DMS79 (cell line): ENCODE measurements around the gene PRKACG.
"Not testable (repeated sequence)": the region's sequence is repeated elsewhere in the genome, so short reads cannot be mapped to it uniquely, and the experiment has no call there.

Experiments used
- DNase-seq: peaks from one replicate; lab custom pipeline; 2025; lab: John Stamatoyannopoulos, UW

Gene PRKACG

DNA sequence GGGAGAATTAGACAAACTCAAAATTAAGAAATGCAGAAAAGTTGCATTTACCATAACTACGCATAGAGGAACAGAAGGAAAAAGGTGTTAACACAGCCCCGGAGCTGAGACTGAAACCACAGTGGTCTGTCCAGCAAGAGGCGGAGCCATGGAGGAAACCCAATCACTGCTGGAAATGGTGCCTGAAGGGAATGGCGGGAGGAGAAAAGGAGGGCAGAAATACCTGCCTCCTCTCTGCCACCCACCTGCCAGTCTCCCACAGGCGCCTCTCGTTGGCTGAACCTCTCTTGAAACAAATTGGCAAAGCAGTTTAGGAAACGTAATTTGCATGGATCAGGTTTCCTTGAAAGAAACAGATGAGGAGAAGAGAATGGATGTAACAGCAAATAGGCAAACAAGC is 9.7 kb upstream of the PRKACG start:
- no peak for DNase-seq

DNA sequence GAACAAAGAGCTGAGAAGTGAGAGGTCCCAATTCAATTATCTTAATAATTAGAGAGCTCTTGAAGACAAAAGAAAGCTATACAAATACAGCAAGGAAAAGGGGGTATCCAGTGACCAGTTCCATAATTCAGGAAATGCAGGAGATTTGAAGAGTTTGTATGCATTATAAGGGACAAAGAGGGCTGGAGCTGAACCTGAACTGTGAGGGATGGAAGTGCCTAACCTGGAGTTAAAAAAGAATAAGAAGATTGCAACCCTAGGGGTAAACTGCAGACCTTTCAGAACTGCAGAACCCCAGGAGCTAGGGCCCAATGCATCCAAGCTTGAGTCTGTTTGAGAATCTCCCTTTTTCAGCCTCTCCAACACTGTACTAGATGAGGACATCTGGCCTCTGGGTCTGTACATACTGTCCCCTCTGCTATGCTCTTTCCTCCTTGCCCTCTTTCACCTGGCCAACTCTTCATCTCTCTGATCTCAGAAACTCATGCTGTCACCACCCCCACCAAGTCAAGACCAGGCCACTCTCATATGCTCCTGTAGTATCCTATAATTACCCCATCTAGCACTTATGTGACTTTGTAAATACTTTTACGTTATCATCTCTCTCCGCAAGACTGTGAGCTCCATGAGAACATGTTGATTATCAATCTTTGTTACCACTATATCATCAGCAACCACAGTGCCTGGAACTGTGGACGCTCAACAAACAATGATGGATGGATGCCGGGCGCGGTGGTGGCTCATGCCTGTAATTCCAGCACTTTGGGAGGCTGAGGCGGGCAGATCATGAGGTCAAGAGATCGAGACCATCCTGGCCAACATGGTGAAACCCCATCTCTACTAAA is 6.6 kb upstream of the PRKACG start:
- no peak for DNase-seq

DNA sequence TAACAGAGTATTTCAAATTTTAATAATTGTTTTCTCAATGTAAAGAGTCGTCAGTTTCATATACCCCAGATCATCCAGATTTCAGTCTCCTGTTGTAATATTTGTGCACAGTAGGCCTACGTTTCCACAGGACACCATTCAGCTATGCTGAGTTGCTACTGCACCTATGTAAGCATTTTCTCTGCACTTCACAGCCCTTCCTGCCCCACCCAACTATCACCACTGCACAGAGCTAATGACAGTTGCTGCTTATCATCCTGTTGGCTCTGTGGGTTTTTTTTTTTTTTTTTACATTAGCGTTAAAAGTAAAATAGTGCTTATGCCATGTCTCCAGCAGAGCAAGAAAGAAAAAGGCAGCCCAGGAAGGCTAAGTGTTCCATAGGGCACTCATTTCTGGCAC is 5.9 kb upstream of the PRKACG start:
- DNase-seq = peak; percentile 37

DNA sequence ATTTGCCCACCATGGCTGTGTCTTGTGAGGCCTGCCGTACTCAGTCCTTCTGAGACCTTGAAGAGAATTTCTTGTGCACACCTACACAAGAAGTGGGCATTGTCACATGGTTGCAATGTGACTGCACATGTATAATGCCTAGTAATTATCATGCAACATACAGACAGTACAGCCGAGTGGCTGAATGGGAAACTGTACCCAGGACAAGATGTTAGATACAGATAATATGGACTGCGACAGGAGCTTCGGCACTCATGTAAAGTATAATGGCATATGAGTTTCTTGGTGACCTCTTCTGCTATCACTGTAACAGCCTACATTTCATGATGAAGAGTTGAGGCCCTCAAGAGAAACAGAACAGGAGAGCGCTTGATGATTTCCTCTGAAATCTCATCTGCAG is 4.8 kb upstream of the PRKACG start:
- DNase-seq = no peak

DNA sequence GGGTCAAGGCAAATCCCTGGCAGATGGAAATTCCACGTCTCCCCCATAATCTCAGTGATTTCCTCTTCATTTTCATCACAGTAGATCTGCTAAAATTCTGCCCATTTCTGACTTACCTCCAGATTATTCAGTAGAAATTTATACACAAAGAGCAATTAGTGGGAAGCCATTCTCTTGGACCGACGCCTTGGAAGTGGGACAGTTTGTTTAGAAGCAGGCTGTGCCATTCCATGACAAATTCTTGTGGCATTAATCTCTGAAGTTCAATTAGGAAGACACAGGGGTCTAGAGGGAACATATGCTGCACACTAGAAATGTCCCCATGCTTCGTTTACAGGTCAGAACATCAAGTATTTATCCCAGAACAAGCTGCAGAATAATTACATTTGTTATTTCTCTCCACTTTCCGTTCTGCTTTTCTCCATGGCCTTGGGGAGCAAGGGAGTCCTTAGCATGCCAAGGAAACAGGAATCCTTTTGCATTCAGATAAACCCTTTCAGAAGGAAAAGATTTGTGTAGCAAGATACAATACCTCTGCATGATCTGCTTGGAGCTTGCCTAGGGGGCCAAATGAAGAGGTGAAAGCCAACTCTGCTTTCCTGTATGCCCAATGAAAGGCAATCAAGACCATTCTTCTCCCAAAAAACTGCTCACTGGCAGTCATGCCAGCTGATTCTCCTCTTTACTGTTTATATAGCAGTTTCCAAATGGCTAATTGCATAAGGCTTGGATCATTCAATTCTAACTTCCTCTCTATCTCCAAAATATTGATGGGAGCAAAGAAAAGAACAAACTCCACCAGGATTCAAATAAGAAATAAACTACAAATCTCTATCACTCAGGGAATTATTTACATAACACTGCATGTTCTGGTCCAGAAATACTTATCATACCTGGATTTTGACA is 2.5 kb upstream of the PRKACG start:
- no peak for DNase-seq

DNA sequence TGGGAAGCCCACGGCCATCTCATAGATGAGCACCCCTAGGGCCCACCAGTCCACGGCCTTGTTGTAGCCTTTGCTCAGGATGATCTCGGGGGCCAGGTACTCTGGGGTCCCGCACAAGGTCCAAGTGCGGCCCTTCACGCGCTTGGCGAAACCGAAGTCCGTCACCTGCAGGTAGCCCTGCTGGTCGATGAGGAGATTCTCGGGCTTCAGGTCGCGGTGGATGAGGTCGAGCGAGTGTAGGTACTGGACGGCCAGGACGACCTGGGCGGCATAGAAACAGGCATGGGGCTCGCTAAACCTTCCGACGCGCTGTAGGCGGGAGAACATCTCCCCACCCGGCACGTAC is 558 bp downstream of the PRKACG start:
- DNase-seq = no peak

DNA sequence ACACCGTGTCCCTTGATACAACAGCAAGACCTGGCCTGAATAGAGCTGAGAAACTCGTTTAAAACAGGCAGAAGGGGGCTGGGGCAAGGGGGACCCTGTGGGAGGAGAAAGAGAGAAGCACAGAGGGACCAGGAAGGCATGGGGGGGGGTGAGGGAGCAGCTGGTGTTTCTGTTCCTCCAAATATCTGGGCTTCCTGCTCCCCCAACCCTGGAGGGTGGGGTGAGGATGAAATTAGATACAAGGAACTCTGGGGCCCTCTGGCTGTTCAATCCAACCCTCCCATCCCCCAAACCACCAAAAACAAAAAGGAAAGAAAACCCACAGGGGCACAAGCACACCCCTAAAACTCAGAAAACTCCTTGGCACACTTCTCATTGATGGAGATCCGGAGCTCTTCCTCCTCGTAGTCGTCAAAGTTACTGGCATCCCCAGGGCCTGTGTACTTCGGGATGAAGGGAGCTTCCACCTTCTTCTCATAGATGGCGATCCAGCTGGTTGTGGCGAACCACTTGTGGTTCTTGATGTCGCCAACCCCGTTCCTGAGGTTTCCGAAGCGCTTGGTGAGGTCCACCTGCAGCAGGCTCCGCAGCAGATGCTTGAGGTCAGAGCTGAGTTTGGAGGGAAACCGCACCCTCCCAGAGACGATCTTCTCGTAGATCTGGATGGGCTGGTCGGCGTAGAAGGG is 1.1 kb downstream of the PRKACG start:
- DNase-seq = no peak

DNA sequence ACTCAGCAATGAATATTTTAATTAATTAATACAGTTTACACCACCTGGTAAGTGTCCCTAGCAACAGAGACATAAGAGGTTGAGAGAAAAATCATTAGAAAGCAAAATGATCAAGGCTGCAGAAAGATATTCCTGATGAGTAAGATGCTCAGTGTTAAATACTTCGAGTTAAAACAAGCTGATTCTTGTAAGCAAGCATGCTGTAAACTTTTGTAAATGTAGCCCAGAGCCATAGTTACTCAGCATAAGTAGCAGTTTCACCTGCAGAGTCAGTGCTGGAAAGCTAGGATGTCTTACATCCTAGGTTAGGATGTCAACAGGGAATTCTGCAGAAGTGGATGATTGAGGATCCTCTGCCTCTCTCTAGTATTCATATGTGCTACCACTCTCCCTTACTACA is 4.2 kb downstream of the PRKACG start:
- DNase-seq = no peak

DNA sequence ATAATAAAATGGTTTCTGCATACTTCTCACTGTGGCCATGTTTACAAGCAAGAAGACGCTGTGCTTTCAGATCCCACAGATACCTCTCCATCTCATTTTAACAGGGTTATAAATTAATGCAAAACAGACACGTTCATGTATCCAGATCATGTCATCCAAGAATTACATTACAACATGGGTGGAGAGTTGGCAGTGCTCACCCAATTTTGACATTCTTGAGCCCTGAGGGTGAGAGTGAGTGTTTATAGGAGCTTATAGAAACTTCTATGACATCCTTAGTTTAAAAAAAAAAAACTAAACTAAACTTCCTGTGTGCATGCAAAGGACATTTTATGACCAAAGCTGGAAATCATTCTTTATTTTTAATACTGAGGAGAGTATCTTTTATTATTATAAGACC is 9.1 kb downstream of the PRKACG start:
- no peak for DNase-seq

DNA sequence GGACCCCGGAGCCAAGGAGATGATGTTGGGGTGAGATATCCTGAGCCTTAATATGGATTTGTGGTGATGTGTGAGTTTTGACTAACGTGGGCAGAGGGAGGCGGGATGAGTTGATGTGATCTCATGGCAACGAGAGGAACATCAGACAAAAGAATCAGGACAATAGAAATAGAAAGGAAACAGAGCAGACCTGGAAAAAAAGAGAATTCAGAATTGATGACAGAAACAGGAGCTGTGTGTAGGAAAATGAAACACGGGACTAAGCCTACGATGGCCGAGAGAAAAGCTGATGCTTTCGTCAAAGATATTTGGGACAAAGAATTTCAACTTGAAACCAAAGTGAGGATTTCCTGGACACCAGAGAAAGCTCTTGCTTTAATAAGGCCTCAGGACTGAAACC is 10.9 kb downstream of the PRKACG start:
- no peak for DNase-seq

DNA sequence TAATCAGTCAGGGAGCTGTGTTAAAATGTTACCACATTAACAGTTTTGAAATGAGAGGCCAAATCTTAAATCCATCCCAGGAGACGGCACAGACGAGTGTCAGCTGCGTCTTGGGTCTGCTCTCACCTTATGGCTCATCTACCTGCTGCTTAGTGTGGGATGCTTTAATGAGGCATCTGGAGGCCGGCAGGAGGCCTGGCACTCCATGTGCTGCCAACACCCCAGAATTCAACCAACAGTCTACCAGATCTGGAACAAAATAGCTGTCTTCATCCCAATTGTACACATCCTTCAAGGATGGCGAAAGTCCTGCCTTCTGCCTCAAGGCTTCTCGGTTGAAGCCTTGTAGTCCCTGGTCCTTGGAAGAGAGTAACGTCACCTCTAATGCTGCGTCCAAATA is 12.0 kb downstream of the PRKACG start:
- no peak for DNase-seq

DNA sequence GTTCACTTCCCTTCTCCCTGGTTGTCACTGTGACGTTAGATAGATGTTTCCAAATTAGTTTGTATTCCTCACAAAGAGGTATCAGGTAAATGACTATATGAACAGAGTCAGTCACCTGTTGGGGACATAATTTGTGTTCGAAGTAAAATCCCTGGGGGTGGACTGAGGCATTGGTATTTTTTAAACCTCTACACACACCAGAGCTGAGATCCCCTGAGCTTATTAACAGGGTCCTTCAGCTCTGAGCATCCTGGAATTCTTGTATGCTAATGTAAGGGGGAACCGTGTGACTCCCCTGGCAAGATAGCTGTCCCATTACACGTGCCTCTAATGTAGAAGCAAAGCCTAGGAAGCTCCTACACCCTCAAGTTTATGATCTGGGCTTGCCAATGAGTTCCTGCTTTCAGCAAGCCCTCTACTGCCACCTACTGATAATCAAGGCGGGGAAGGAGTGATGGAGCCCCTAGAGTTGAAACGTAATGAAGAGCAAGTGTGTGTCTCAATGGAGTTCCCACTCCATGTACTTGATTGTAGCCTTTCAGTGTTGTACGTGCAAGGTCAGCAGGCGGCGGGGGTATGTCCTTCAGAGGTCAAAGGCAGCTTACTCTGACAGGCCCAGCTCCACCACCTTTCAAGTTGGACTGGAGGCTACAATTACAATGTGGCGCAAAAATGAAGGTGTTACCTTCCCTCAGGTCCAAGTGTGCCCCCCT is 14.4 kb downstream of the PRKACG start:
- no peak for DNase-seq

DNA sequence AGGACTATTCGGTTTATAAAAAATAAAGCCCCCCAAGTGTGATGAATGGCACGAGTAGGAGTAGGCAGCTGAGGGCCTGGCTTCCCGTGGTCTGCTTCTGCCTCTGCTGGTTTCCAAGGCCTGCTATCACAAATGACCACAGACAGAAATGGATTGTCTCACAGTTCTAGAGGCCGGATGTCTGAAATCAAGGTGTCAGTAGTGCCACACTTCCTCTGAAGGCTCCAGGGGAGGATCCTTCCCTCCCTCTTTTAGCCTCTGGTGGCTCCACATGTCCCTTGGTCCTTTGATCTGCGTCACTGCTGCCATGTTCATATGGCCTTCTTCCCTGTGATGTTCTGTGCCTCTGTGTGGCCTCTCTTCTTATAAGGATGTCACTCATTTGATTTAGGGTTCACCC is 15.1 kb downstream of the PRKACG start:
- DNase-seq = no peak

DNA sequence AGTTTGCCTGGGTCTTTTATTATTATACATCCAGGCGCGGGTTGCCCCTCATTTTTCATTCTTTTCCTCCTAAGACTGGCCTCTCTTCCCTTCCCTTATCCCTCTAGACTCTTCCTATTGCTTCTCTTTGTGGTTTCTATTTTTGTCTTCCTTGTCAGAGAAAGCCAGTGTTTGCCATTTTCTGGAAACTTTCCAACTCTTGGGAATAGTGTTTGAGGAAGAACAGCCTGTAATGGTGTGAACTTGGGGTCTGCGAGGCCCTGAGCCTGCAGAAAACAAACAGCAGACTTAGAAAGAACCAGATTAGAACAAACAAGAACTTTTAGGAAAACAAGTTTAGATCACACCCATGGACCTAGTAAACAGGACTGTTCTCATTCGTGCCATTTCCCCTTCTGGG is 15.5 kb downstream of the PRKACG start:
- no peak for DNase-seq

DNA sequence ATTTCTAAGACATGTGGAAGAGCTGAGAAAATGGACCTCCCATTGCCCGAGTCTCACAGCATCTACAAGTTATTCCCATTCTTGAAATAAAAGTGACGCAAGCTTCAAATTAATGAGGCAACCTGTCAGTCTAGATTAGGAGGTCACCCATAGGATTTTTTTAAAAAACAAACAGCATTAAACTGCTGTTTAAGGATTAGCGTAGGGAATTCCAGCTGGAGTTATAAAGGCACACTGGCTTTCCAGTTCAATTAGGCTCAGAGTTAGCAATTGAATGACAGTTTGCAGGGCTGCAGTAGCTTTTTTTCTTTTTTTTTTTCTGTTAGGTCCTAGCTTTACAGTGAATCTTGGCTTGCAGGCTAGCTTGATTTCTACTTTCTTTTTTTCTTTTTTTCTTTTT is 16.2 kb downstream of the PRKACG start:
- no peak for DNase-seq

DNA sequence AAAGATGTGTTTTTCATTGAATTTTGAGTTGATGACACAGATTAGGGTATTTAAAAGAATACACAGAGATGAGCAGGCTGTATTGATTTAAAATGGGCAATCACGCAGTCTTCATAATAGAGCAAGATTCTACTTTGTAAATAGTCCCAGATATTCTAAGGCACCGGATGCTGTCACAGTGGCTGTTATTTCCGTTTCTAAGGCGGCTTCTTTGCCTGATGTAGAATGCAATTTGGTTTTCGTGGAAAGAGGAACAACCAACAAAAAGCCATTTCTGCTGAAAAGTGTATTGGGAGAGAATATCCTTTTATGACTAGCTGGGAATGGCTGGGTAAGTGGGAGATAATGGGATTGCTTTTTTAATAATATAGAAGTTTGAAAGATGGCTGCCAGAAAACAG is 17.5 kb downstream of the PRKACG start:
- DNase-seq = no peak

DNA sequence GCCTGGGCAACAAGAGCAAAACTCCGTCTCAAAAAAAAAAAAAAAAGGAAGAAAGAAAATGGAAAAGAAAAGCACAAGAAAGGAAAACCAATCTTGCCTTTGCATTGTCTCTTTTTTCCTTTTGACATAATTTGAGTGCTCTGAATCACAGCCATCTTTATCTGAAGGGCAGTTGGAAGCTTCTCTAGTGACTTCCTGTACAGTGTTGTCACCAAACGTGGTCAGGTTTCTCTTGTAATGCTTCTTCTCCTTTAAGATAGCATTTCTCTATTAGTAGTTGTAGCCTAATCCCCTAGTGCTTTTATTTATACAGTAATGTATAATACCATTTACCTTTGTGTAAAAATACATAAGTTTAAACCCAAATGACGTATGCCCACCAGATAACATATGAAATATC is 18.1 kb downstream of the PRKACG start:
- no peak for DNase-seq

DNA sequence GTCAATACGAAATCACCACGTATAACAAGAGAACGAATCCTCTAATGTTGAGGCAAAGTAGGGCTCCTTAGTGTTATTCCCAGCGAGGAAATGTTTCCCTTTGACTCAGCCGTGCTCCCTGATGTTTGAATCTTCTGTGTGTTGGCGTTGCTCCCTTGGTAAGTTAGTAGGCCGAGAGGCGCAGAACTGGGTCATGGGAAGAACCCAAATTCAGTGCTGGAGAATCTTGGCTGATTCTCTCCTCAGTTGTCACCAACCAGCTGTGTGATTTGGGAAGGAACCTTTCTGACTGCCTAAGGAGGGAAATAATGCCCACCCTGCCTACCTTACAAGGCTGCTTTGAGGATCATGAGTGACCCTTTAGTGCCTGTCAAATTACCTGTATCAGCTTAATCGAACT is 22.5 kb downstream of the PRKACG start:
- DNase-seq = no peak

DNA sequence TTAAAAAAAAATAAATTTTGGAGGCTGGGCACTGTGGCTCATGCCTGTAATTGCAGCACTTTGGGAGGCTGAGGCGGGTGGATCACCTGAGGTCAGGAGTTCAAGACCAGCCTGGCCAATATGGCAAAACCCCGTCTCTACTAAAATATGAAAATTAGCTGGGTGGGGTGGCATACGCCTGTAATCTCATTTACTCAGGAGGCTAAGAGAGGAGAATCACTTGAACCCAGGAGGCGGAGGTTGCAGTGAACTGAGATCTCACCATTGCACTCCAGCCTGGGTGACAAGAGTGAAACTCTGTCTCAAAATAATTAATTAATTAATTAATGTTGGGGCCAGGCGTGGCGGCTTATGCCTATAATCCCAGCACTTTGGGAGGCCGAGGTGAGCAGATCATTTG is 27.0 kb downstream of the PRKACG start:
- not testable (repeated sequence) for DNase-seq

DNA sequence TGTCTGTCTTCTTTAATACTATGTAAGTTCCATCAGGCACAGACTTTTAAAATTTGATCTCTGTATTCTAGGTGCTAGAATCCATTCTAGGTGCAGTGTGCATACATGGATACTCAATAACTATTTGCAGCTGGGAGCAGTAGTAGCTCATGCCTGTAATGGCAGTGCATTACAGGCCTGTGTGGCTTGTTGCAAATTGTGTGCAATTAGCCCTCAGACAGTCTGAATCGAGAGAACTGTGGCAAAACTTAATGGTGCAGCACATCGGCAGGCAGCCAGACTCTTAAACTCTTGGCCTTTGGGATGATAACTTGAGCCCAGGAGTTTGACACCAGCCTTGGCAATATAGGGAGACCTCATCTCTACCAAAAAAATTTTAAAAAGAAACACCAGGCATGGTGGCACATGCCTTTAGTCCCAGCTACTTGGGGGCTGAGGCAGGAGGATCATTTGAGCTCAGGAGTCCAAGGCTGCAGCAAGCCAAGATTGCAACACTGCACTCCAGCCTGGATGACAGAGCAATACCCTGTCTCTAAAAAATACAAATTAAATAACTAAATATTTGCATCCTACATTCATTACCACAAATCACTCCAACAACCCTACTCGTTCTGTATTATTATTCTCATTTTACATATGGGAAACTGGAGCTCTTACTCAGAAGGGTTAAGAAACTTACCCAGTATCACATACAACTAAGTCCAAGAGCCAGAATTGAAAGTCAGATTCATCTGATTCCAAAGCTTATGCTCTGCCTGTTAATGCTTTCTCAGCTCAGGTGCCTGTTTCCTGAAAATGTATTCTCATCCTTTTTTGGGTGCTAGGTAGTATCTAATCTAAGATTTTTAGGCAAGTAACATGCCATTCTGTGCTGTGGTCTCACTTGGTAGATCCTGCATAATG is 30.1 kb downstream of the PRKACG start:
- DNase-seq = peak; percentile 27

DNA sequence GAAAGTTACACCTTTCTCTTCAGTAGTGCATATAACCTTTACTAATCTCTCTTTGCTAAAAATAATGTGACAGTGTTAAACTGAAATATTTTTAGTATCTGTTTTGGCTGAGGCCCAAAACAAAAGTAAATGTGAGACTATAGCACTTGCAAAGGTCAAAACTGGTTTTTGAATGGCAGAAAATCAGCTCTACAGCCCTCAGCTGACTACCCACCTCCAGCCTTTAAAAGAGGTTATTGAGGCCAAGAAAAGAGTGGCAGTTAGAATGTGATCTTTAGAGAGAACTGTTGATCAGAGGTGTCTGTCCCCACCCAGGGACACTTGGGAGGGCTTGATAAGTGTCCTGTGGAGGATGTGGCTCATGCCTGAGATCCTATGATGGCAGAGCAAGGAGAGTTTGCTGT is 30.9 kb downstream of the PRKACG start:
- DNase-seq = no peak
